Neural progenitor cell (in vitro differentiated cells): ENCODE data around the gene FBXW4. TPM values are rescaled to one million over a fixed set of nuclear protein-coding genes. Genes with fewer than 3 reads are reported as not detected.

Experiments
- DNase-seq: peaks from one replicate; pipeline ENCODE4 v3.0.0-alpha.2; 2016; ENCODE audit warnings: low spot score
- H2AFZ ChIP-seq: fragments of 200-600 bp; sonication (generic); replicated peaks from 2 replicates; pipeline ENCODE4 v1.6.1; 2016; ENCODE audit warnings: antibody characterized with exemption
- H3F3A ChIP-seq: fragments of 200-600 bp; sonication (generic); 2 replicates; pipeline ENCODE4 v1.6.1; 2016; ENCODE audit warnings: antibody characterized with exemption, low read depth
- H3K27ac ChIP-seq: fragments of 200-600 bp; sonication (generic); 2 replicates; pipeline ENCODE4 v1.5.1; 2016; ENCODE audit warnings: mild to moderate bottlenecking
- H3K27me3 ChIP-seq: fragments of 200-600 bp; sonication (generic); 2 replicates; pipeline ENCODE4 v1.6.1; 2016; ENCODE audit warnings: mild to moderate bottlenecking, moderate library complexity
- H3K36me3 ChIP-seq: fragments of 200-600 bp; sonication (generic); 2 replicates; pipeline ENCODE4 v1.5.1; 2016
- H3K4me1 ChIP-seq: fragments of 200-600 bp; sonication (generic); 2 replicates; pipeline ENCODE4 v1.6.1; 2016; ENCODE audit warnings: mixed run types
- H3K4me2 ChIP-seq: fragments of 200-600 bp; sonication (generic); 2 replicates; pipeline ENCODE4 v1.6.1; 2016
- H3K4me3 ChIP-seq: fragments of 200-600 bp; sonication (generic); 2 replicates; pipeline ENCODE4 v1.5.1; 2016
- H3K79me2 ChIP-seq: fragments of 200-600 bp; sonication (generic); 2 replicates; pipeline ENCODE4 v1.6.1; 2016; ENCODE audit warnings: low read depth
- H3K9ac ChIP-seq: fragments of 200-600 bp; sonication (generic); 2 replicates; pipeline ENCODE4 v1.6.1; 2016
- H3K9me3 ChIP-seq: fragments of 200-600 bp; sonication (generic); 2 replicates; pipeline ENCODE4 v1.5.1; 2016; ENCODE audit warnings: low read depth
- H4K20me1 ChIP-seq: fragments of 200-600 bp; sonication (generic); 2 replicates; pipeline ENCODE4 v1.6.1; 2016; ENCODE audit warnings: low read depth
- H3K27ac Mint-ChIP-seq: 3 replicates; pipeline ENCODE4 v1.8.0; 2021; ENCODE audit warnings: mixed read lengths
- H3K27me3 Mint-ChIP-seq: 2 replicates; pipeline ENCODE4 v1.8.0; 2022; ENCODE audit warnings: low read depth, mild to moderate bottlenecking, inconsistent platforms, moderate library complexity, mixed read lengths; ENCODE audit not compliant: insufficient read depth
- H3K36me3 Mint-ChIP-seq: 3 replicates; pipeline ENCODE4 v1.8.0; 2021; ENCODE audit warnings: mixed read lengths
- H3K4me1 Mint-ChIP-seq: 3 replicates; pipeline ENCODE4 v1.8.0; 2021; ENCODE audit warnings: mixed read lengths
- H3K4me3 Mint-ChIP-seq: 3 replicates; pipeline ENCODE4 v1.8.0; 2021; ENCODE audit warnings: mild to moderate bottlenecking, moderate library complexity, mixed read lengths
- H3K9me3 Mint-ChIP-seq: 3 replicates; pipeline ENCODE4 v1.8.0; 2020; ENCODE audit warnings: mixed read lengths
- EZH2 ChIP-seq: fragments of 200-600 bp; sonication (generic); IDR thresholded peaks from 2 replicates; pipeline ENCODE4 v1.6.1; 2017; ENCODE audit warnings: antibody characterized with exemption, mild to moderate bottlenecking, moderate library complexity
- EZH2phosphoT487 ChIP-seq: fragments of 200-600 bp; sonication (generic); IDR thresholded peaks from 2 replicates; pipeline ENCODE4 v1.6.1; 2017; ENCODE audit warnings: antibody characterized with exemption
- total RNA-seq: library from RNA; depleted of rRNA; stranded (reverse); fragments of >200 nt; gene quantifications from 2 replicates; pipeline ENCODE4 v1.2.3, GENCODE V29; 2015; ENCODE audit warnings: low replicate concordance
- TF ChIP-seq, protein P1 (sequence below): fragments of 200-600 bp; sonication (generic); IDR thresholded peaks from 2 replicates; pipeline ENCODE4 v1.5.1; 2017; ENCODE audit warnings: antibody characterized with exemption, mild to moderate bottlenecking

The FBXW4 gene
- total RNA-seq, 1 donor from 2014 or later = 36.3 TPM

DNA sequence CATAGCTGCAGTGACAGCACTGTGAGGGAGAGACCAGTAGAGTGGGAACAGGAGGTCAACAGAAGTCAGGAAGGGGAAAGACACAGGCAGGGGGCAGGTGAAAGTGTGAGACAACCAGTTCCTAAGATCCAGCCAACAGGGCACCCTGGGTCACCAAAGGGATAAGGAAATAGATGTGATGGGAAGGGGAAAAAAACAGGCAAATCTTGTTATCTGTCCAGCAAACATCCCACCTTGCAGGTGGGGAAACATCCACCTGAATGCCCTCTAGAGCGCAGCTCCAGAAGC, 64.4 kb downstream of the FBXW4 start:
- no peak for TF ChIP-seq EZH2phosphoT487
- no peak for TF ChIP-seq EZH2
- TF ChIP-seq, protein P1, sequence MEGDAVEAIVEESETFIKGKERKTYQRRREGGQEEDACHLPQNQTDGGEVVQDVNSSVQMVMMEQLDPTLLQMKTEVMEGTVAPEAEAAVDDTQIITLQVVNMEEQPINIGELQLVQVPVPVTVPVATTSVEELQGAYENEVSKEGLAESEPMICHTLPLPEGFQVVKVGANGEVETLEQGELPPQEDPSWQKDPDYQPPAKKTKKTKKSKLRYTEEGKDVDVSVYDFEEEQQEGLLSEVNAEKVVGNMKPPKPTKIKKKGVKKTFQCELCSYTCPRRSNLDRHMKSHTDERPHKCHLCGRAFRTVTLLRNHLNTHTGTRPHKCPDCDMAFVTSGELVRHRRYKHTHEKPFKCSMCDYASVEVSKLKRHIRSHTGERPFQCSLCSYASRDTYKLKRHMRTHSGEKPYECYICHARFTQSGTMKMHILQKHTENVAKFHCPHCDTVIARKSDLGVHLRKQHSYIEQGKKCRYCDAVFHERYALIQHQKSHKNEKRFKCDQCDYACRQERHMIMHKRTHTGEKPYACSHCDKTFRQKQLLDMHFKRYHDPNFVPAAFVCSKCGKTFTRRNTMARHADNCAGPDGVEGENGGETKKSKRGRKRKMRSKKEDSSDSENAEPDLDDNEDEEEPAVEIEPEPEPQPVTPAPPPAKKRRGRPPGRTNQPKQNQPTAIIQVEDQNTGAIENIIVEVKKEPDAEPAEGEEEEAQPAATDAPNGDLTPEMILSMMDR = no peak
- no peak overlapping the region for H3K4me3 ChIP-seq
- H3K27me3 Mint-ChIP-seq = peaks cover 4% of the 10 kb centered on the region
- no peak overlapping the region for H3K4me3 Mint-ChIP-seq
- DNase-seq = no peak
- H3K9me3 ChIP-seq = peaks cover 4% of the 10 kb centered on the region
- no peaks in the 10 kb centered on the region for H3K79me2 ChIP-seq
- H3K36me3 Mint-ChIP-seq = peaks cover 20% of the 10 kb centered on the region
- peaks cover 33% of the 10 kb centered on the region for H3K4me1 ChIP-seq
- H4K20me1 ChIP-seq = peaks cover 7% of the 10 kb centered on the region
- H3F3A ChIP-seq = peaks cover 19% of the 10 kb centered on the region
- H3K4me1 Mint-ChIP-seq = peaks cover 12% of the 10 kb centered on the region
- H2AFZ ChIP-seq = no peak overlapping the region
- H3K27me3 ChIP-seq = no peaks in the 10 kb centered on the region
- H3K36me3 ChIP-seq = peaks cover 4% of the 10 kb centered on the region
- peak overlapping the region; percentile 48 for H3K4me2 ChIP-seq
- H3K27ac Mint-ChIP-seq = no peak overlapping the region
- H3K9me3 Mint-ChIP-seq = peaks cover 2% of the 10 kb centered on the region
- H3K9ac ChIP-seq = no peak overlapping the region
- peak overlapping the region; percentile 68 for H3K27ac ChIP-seq

DNA sequence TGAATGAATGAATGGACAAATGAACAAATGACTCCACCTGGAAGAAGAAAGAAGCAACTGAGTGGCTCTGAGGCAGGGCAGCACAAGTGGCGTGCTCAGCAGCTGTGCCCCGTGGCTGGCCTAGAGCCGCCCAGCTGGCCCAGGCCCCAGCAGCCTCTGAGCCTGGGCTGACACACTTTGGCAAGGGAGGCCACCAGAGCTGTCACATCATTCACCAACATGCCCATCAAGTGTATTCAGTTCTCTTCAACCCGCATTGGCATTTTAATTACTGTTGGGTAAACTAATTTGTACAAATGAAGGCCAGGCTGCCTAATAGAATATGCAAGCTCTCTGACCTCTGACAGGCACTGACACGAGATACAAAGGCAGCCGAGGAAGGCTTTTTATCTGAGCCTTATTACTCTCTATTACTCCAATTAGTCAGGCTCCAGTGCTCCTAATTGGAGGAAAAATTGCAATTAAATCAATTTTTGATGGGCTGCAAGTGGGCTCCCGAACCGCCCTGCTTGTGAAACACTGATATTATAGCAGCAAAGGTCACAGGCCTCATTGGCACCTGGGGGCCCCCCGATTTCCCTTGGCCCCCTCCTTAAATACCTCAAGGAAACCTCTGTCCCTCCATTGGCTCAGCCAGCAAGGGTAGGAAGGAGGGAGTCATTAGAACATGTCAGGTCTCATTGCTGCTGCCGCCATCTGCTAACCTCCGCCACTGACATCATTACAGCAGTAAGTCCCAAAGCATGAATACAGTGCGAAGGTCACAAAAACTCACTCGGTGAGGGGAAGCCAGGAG, 64.9 kb downstream of the FBXW4 start:
- H3K4me2 ChIP-seq = peak overlapping the region; percentile 48
- H3K27ac Mint-ChIP-seq = no peak overlapping the region
- H3K4me1 ChIP-seq = peaks cover 34% of the 10 kb centered on the region
- H3K4me1 Mint-ChIP-seq = peaks cover 12% of the 10 kb centered on the region
- H3K9ac ChIP-seq = no peak overlapping the region
- no peak overlapping the region for H3K4me3 ChIP-seq
- TF ChIP-seq, protein P1 = no peak
- no peak for TF ChIP-seq EZH2phosphoT487
- TF ChIP-seq EZH2 = no peak
- peaks cover 2% of the 10 kb centered on the region for H3K9me3 Mint-ChIP-seq
- peaks cover 7% of the 10 kb centered on the region for H4K20me1 ChIP-seq
- H3K9me3 ChIP-seq = no peaks in the 10 kb centered on the region
- H2AFZ ChIP-seq = no peak overlapping the region
- H3K27me3 ChIP-seq = no peaks in the 10 kb centered on the region
- H3K79me2 ChIP-seq = no peaks in the 10 kb centered on the region
- H3F3A ChIP-seq = peaks cover 19% of the 10 kb centered on the region
- H3K27me3 Mint-ChIP-seq = peaks cover 4% of the 10 kb centered on the region
- DNase-seq = peak; percentile 68
- peak overlapping the region; percentile 68 for H3K27ac ChIP-seq
- peaks cover 18% of the 10 kb centered on the region for H3K36me3 Mint-ChIP-seq
- peaks cover 4% of the 10 kb centered on the region for H3K36me3 ChIP-seq
- H3K4me3 Mint-ChIP-seq = no peak overlapping the region

DNA sequence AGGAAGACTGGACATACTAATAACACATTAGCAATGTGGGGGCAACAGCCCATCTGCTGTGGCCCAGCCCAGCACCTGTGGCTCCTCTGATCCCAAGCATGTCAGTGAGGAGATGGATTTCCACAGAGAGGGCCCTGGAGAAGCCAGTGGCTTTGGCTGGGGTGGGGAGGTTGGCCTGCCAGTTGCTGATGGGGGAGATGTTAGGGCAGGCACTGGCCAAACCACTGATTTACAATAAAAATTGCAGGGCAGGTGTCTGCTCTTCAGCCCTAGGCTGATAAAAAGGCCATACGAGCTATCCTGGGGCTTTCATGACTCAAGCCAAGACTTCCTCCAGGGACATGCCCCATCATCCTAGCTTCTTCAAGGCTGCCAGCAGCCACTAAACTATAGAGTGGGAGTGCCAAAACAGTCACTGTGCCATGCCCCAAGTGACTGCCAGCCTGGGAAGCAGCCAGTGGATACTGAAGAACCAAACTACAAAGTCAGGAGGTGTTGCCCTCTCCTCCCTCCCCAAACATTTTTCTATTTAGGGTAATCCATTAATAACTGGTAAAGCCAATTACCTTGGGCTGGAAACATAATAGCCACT, 69.1 kb downstream of the FBXW4 start:
- peaks cover 7% of the 10 kb centered on the region for H4K20me1 ChIP-seq
- DNase-seq = no peak
- H3K9ac ChIP-seq = no peak overlapping the region
- Mint-ChIP-seq H3K4me3 (no peak overlapping the region), H3K27me3 (peaks cover 4% of the 10 kb centered on the region), H3K9me3 (no peaks in the 10 kb centered on the region), H3K4me1 (peaks cover 12% of the 10 kb centered on the region), H3K36me3 (peaks cover 15% of the 10 kb centered on the region), H3K27ac (no peak overlapping the region)
- H3K4me2 ChIP-seq = no peak overlapping the region
- H3K36me3 ChIP-seq = peaks cover 7% of the 10 kb centered on the region
- H3F3A ChIP-seq = peaks cover 15% of the 10 kb centered on the region
- no peak overlapping the region for H2AFZ ChIP-seq
- TF ChIP-seq, protein P1 = no peak
- TF ChIP-seq EZH2phosphoT487 = no peak
- TF ChIP-seq EZH2 = no peak
- no peaks in the 10 kb centered on the region for H3K9me3 ChIP-seq
- no peaks in the 10 kb centered on the region for H3K79me2 ChIP-seq
- H3K27me3 ChIP-seq = no peaks in the 10 kb centered on the region
- H3K27ac ChIP-seq = no peak overlapping the region
- H3K4me1 ChIP-seq = peaks cover 27% of the 10 kb centered on the region
- H3K4me3 ChIP-seq = no peak overlapping the region
